ENCODE results near the gene TMEM45A. TPM values are rescaled to one million over a fixed set of nuclear protein-coding genes. Genes with fewer than 3 reads are reported as not detected.
"Not testable (repeated sequence)": the region's sequence is repeated elsewhere in the genome, so short reads cannot be mapped to it uniquely, and the experiment has no call there.

The TMEM45A gene
- total and polyA plus RNA-seq, 2 donors: 2.6 to 22.1 TPM

- not testable (repeated sequence) for H3K4me1 ChIP-seq (ENCODE audit: control insufficient read depth in 2 of 2, insufficient read depth in 2 of 2, low read length in 2 of 2); H3K36me3 ChIP-seq (ENCODE audit: control insufficient read depth in 2 of 2, insufficient read depth in 2 of 2, low read length in 1 of 2); H3K27ac ChIP-seq (ENCODE audit: low read depth in 1 of 2, low read length in 1 of 2); H3K27me3 ChIP-seq (ENCODE audit: control insufficient read depth in 2 of 2, insufficient read depth in 1 of 2, low read length in 1 of 2); H3K9me3 ChIP-seq (ENCODE audit: control insufficient read depth in 2 of 2, insufficient read depth in 1 of 2, low read length in 1 of 2); DNase-seq (ENCODE audit: low read depth in 6 of 9, low spot score in 9 of 9); H3K4me3 ChIP-seq (ENCODE audit: low read length in 2 of 2)
- 97% methylated on average over 32 of the region's 32 CpGs for WGBS
Measured at GRCh38 chr3:100477851-100478360, 14.5 kb upstream of the TMEM45A start.

GRCh38 chr3:100478521-100478920, 13.9 kb upstream of the TMEM45A start:
- not testable (repeated sequence) for H3K36me3 ChIP-seq (ENCODE audit: control insufficient read depth in 2 of 2, insufficient read depth in 2 of 2, low read length in 1 of 2); H3K4me1 ChIP-seq (ENCODE audit: control insufficient read depth in 2 of 2, insufficient read depth in 2 of 2, low read length in 2 of 2); H3K27ac ChIP-seq (ENCODE audit: low read depth in 1 of 2, low read length in 1 of 2); H3K4me3 ChIP-seq (ENCODE audit: low read length in 2 of 2); DNase-seq (ENCODE audit: low read depth in 6 of 9, low spot score in 9 of 9); H3K27me3 ChIP-seq (ENCODE audit: control insufficient read depth in 2 of 2, insufficient read depth in 1 of 2, low read length in 1 of 2); H3K9me3 ChIP-seq (ENCODE audit: control insufficient read depth in 2 of 2, insufficient read depth in 1 of 2, low read length in 1 of 2)
- 93% methylated on average over 25 of the region's 25 CpGs for WGBS

GRCh38 chr3:100480081-100480480, 12.3 kb upstream of the TMEM45A start:
- DNase-seq (ENCODE audit: low read depth in 6 of 9, low spot score in 9 of 9): no peak
- Histone ChIP-seq H3K27me3 (ENCODE audit: control insufficient read depth in 2 of 2, insufficient read depth in 1 of 2, low read length in 1 of 2) (no peaks in the 10 kb centered on the region), H3K27ac (ENCODE audit: low read depth in 1 of 2, low read length in 1 of 2) (no peak overlapping the region), H3K36me3 (ENCODE audit: control insufficient read depth in 2 of 2, insufficient read depth in 2 of 2, low read length in 1 of 2) (no peaks in the 10 kb centered on the region), H3K4me3 (ENCODE audit: low read length in 2 of 2) (no peak overlapping the region), H3K4me1 (ENCODE audit: control insufficient read depth in 2 of 2, insufficient read depth in 2 of 2, low read length in 2 of 2) (no peaks in the 10 kb centered on the region), H3K9me3 (ENCODE audit: control insufficient read depth in 2 of 2, insufficient read depth in 1 of 2, low read length in 1 of 2) (no peaks in the 10 kb centered on the region)
- WGBS: 86% methylated on average over 5 of the region's 5 CpGs

- Histone ChIP-seq H3K4me3 (ENCODE audit: low read length in 2 of 2) (no peak overlapping the region), H3K36me3 (ENCODE audit: control insufficient read depth in 2 of 2, insufficient read depth in 2 of 2, low read length in 1 of 2) (no peaks in the 10 kb centered on the region), H3K27me3 (ENCODE audit: control insufficient read depth in 2 of 2, insufficient read depth in 1 of 2, low read length in 1 of 2) (no peaks in the 10 kb centered on the region), H3K4me1 (ENCODE audit: control insufficient read depth in 2 of 2, insufficient read depth in 2 of 2, low read length in 2 of 2) (no peaks in the 10 kb centered on the region), H3K9me3 (ENCODE audit: control insufficient read depth in 2 of 2, insufficient read depth in 1 of 2, low read length in 1 of 2) (no peaks in the 10 kb centered on the region), H3K27ac (ENCODE audit: low read depth in 1 of 2, low read length in 1 of 2) (no peak overlapping the region)
- WGBS: 95% methylated on average over 2 of the region's 2 CpGs
- no peak for DNase-seq (ENCODE audit: low read depth in 6 of 9, low spot score in 9 of 9)
Measured at GRCh38 chr3:100482176-100482575, 10.2 kb upstream of the TMEM45A start.

GRCh38 chr3:100483529-100483928, 8.9 kb upstream of the TMEM45A start:
- Histone ChIP-seq H3K9me3 (ENCODE audit: control insufficient read depth in 2 of 2, insufficient read depth in 1 of 2, low read length in 1 of 2) (no peaks in the 10 kb centered on the region), H3K4me1 (ENCODE audit: control insufficient read depth in 2 of 2, insufficient read depth in 2 of 2, low read length in 2 of 2) (no peaks in the 10 kb centered on the region), H3K4me3 (ENCODE audit: low read length in 2 of 2) (no peak overlapping the region), H3K27me3 (ENCODE audit: control insufficient read depth in 2 of 2, insufficient read depth in 1 of 2, low read length in 1 of 2) (no peaks in the 10 kb centered on the region), H3K36me3 (ENCODE audit: control insufficient read depth in 2 of 2, insufficient read depth in 2 of 2, low read length in 1 of 2) (no peaks in the 10 kb centered on the region), H3K27ac (ENCODE audit: low read depth in 1 of 2, low read length in 1 of 2) (no peak overlapping the region)
- 95% methylated on average over 1 of the region's 1 CpG for WGBS
- no peak for DNase-seq (ENCODE audit: low read depth in 6 of 9, low spot score in 9 of 9)

GRCh38 chr3:100486808-100487207, 5.6 kb upstream of the TMEM45A start:
- WGBS: 92% methylated on average over 2 of the region's 2 CpGs

GRCh38 chr3:100489118-100489517, 3.3 kb upstream of the TMEM45A start:
- Histone ChIP-seq H3K36me3 (ENCODE audit: control insufficient read depth in 2 of 2, insufficient read depth in 2 of 2, low read length in 1 of 2) (no peaks in the 10 kb centered on the region), H3K27me3 (ENCODE audit: control insufficient read depth in 2 of 2, insufficient read depth in 1 of 2, low read length in 1 of 2) (peaks cover 3 to 8% of the 10 kb centered on the region in 2 donors), H3K4me3 (ENCODE audit: low read length in 2 of 2) (no peak overlapping the region), H3K27ac (ENCODE audit: low read depth in 1 of 2, low read length in 1 of 2) (no peak overlapping the region), H3K4me1 (ENCODE audit: control insufficient read depth in 2 of 2, insufficient read depth in 2 of 2, low read length in 2 of 2) (peaks cover 0 to 4% of the 10 kb centered on the region in 2 donors), H3K9me3 (ENCODE audit: control insufficient read depth in 2 of 2, insufficient read depth in 1 of 2, low read length in 1 of 2) (no peaks in the 10 kb centered on the region)
- WGBS: 92% methylated on average over 1 of the region's 1 CpG
- DNase-seq (ENCODE audit: low read depth in 6 of 9, low spot score in 9 of 9): no peak

More at GRCh38 chr3:100486808-100487207, 5.6 kb upstream of the TMEM45A start:
- Histone ChIP-seq H3K27ac (ENCODE audit: low read depth in 1 of 2, low read length in 1 of 2) (no peak overlapping the region), H3K4me3 (ENCODE audit: low read length in 2 of 2) (no peak overlapping the region), H3K36me3 (ENCODE audit: control insufficient read depth in 2 of 2, insufficient read depth in 2 of 2, low read length in 1 of 2) (no peaks in the 10 kb centered on the region), H3K4me1 (ENCODE audit: control insufficient read depth in 2 of 2, insufficient read depth in 2 of 2, low read length in 2 of 2) (peaks cover 0 to under 1% of the 10 kb centered on the region in 2 donors), H3K27me3 (ENCODE audit: control insufficient read depth in 2 of 2, insufficient read depth in 1 of 2, low read length in 1 of 2) (peaks cover 0 to under 1% of the 10 kb centered on the region in 2 donors), H3K9me3 (ENCODE audit: control insufficient read depth in 2 of 2, insufficient read depth in 1 of 2, low read length in 1 of 2) (no peaks in the 10 kb centered on the region)
- no peak for DNase-seq (ENCODE audit: low read depth in 6 of 9, low spot score in 9 of 9)

- no peak for DNase-seq (ENCODE audit: low read depth in 6 of 9, low spot score in 9 of 9)
- H3K36me3 ChIP-seq (ENCODE audit: control insufficient read depth in 2 of 2, insufficient read depth in 2 of 2, low read length in 1 of 2): no peaks in the 10 kb centered on the region
- peaks cover 0 to 4% of the 10 kb centered on the region in 2 donors for H3K4me1 ChIP-seq (ENCODE audit: control insufficient read depth in 2 of 2, insufficient read depth in 2 of 2, low read length in 2 of 2)
- no peak overlapping the region for H3K4me3 ChIP-seq (ENCODE audit: low read length in 2 of 2)
- H3K27me3 ChIP-seq (ENCODE audit: control insufficient read depth in 2 of 2, insufficient read depth in 1 of 2, low read length in 1 of 2): peaks cover 3 to 8% of the 10 kb centered on the region in 2 donors
- no peaks in the 10 kb centered on the region for H3K9me3 ChIP-seq (ENCODE audit: control insufficient read depth in 2 of 2, insufficient read depth in 1 of 2, low read length in 1 of 2)
- H3K27ac ChIP-seq (ENCODE audit: low read depth in 1 of 2, low read length in 1 of 2): no peak overlapping the region
Measured at GRCh38 chr3:100496711-100497261, 4.4 kb downstream of the TMEM45A start.

- H3K27ac ChIP-seq (ENCODE audit: low read depth in 1 of 2, low read length in 1 of 2): no peak overlapping the region
- no peak for DNase-seq (ENCODE audit: low read depth in 6 of 9, low spot score in 9 of 9)
- over 99% methylated on average over 4 of the region's 4 CpGs for WGBS
- H3K27me3 ChIP-seq (ENCODE audit: control insufficient read depth in 2 of 2, insufficient read depth in 1 of 2, low read length in 1 of 2): no peaks in the 10 kb centered on the region
- no peaks in the 10 kb centered on the region for H3K9me3 ChIP-seq (ENCODE audit: control insufficient read depth in 2 of 2, insufficient read depth in 1 of 2, low read length in 1 of 2)
- H3K4me3 ChIP-seq (ENCODE audit: low read length in 2 of 2): no peak overlapping the region
- H3K36me3 ChIP-seq (ENCODE audit: control insufficient read depth in 2 of 2, insufficient read depth in 2 of 2, low read length in 1 of 2): no peaks in the 10 kb centered on the region
- no peaks in the 10 kb centered on the region for H3K4me1 ChIP-seq (ENCODE audit: control insufficient read depth in 2 of 2, insufficient read depth in 2 of 2, low read length in 2 of 2)
Measured at GRCh38 chr3:100499651-100500050, 7.2 kb downstream of the TMEM45A start.
